ENCODE measurements around the gene YJEFN3.

DNA sequence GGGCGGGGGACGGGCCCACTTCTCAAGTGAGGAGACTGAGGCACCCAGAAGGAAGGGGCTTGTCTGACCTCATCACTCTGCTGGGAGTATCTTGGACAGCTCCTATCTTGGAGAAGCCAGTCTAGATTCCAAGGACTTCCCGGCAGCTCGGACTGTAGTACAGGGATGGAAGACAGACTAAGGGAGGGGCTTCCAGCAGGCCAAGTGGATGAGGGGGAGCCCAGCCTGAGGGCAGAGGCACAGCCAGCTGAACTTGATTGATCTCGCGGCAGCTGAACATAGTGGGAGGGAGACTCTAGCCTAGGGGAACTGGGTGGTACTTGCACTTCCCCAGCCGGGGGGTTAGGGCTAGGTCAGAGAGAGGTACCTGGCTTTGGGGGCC, 10.1 kb downstream of the YJEFN3 start:
- TF ChIP-seq, protein P1, sequence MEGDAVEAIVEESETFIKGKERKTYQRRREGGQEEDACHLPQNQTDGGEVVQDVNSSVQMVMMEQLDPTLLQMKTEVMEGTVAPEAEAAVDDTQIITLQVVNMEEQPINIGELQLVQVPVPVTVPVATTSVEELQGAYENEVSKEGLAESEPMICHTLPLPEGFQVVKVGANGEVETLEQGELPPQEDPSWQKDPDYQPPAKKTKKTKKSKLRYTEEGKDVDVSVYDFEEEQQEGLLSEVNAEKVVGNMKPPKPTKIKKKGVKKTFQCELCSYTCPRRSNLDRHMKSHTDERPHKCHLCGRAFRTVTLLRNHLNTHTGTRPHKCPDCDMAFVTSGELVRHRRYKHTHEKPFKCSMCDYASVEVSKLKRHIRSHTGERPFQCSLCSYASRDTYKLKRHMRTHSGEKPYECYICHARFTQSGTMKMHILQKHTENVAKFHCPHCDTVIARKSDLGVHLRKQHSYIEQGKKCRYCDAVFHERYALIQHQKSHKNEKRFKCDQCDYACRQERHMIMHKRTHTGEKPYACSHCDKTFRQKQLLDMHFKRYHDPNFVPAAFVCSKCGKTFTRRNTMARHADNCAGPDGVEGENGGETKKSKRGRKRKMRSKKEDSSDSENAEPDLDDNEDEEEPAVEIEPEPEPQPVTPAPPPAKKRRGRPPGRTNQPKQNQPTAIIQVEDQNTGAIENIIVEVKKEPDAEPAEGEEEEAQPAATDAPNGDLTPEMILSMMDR (IDR thresholded peaks at IDR 0.05) = no peak
- TF ChIP-seq POLR2A (IDR thresholded peaks at IDR 0.05) (no peak), EP300 (IDR thresholded peaks at IDR 0.05) (no peak), POLR2AphosphoS5 (IDR thresholded peaks at IDR 0.05) (no peak)
